ENCODE data around the gene SCNM1. TPM values are rescaled to one million over a fixed set of nuclear protein-coding genes. Genes with fewer than 3 reads are reported as not detected.

The SCNM1 gene
- total RNA-seq, 1 donor from 2014 or later: 32.7 TPM

GRCh38 chr1:151146072-151146411 is 19.9 kb upstream of the SCNM1 start:
- DNase-seq (ENCODE audit: low spot score): no peak

DNA sequence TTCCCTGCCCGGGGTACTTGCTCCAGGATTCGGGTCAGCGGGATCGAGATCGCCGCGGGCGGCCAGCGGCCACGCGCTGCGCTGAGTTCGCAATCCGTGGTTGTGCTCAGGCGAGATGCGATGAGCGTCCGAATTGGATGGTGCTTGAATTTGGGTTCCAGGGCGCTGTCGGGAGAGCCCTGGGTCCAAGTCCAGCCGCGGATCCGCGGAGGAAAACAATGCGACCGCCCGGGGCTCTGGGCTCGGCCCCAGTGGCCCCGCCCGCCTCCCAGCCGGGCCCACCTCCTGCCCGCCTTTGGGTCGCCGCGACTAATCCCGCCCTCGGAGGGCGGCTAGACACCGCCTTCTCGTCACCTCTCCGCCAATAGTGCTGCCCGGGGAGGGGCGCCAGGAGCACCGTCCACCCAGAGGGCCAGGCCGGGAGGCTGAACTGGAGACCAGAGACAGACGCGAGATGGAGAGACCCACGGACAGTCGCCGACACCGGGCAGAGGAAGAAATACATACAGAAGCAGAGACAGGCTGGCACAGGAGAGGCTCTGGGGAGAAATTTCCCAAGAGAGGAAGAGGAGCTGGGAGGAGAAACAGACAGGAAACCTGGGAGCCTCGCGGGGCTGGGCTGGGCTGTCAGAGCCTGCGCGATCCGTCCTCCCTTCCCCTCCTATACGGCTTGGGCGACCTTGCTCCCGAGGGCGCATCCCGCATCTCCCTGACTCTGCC is 19.4 kb upstream of the SCNM1 start, which contains the start of gene SEMA6C:
Gene SEMA6C (minus strand): TSS at position 220 of the 720 bp plus-strand sequence. CDS start 4,010 bp downstream, outside the sequence.
- peak; percentile 98 for DNase-seq (ENCODE audit: low spot score)

DNA sequence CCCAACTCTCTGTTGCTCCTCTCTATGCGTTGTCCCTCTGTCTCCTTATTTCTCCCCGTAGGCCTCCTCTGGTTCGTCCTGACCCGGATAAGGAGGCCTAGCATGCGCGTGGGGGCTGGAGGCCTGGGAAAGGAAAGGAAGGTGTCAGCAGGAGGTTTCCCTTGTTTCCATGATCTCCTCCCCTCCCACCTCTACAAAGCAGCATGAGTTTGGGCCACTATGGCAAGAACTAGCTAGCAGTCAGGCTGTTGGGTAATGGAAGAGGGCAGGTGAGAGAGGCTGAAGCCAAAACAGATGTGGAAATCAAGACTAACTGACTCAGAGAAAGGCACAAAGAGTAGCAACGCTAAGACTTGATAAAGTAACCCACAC is 18.8 kb upstream of the SCNM1 start:
- peak; percentile 65 for DNase-seq (ENCODE audit: low spot score)

DNA sequence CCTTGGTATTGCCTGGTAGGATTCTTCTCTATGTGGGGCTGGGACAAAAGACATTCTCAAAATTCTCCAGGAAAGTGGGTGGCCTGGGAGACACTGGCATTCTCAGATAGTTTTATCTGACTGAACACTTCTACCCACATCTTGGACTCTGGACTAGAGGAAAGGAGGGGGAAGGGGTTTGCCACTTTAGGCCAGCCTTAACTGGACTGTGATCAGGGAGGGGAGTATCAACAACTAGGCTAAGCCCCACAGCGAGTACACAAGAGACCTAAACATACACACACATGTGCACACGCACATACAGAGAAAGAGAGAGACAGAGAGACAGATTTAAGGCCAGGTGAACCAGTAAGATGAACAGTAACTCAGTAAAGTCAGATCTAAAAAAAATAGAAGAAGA is 18.3 kb upstream of the SCNM1 start:
- no peak for DNase-seq (ENCODE audit: low spot score)

- no peak for DNase-seq (ENCODE audit: low spot score)
Measured at GRCh38 chr1:151156515-151156819, 9.5 kb upstream of the SCNM1 start, which contains the start of gene TNFAIP8L2. TSS of gene TNFAIP8L2 (plus strand) at chr1:151156649. CDS start at chr1:151158698, 2,049 bp downstream.

DNA sequence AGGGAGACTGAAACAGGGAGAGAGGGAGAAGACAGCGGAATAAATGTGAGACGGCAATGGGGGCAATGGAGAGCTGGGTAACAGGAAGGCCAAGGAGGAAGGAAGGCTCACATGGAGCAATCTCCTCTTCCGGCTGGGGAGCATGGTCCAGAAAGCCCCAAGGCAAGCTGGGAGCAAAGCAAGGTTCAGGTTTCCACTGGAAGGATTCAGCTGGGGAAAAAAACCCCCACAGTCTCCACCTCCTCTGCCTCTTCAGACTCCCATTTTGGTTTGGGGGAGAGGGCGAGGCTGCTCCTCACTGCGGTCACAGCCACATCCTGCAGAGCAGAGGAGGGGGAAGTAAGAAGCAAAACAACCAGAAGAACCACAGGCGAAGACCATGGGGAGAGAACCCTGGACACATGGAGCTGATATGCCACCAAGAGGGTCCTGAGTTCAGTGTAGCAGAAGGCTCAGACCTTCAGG is 8.8 kb upstream of the SCNM1 start:
- DNase-seq (ENCODE audit: low spot score): no peak

- DNase-seq (ENCODE audit: low spot score): no peak
Measured at GRCh38 chr1:151158326-151158725, 7.6 kb upstream of the SCNM1 start.

GRCh38 chr1:151158751-151159251 is 7.1 kb upstream of the SCNM1 start:
- no peak for DNase-seq (ENCODE audit: low spot score)

DNA sequence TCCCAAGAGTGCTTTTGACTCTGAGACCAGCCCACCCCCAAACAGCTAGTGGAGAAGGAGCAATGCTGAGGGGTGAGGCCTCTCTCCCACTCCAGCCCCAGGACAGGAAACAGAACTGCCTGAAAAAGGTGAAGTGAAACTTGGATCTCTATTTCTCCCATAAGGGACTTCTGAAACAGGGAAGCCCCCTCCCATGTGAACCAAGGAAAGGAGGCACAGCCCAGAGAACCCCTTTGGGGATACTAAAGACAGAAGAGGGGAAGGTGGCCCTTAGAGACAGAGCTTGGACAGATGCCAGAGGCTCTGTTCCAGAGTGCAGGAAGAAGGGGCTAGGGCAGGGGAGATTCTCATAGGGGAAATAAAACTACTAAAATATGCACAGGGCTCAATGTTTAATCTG is 6.6 kb upstream of the SCNM1 start:
- DNase-seq (ENCODE audit: low spot score): no peak

- no peak for DNase-seq (ENCODE audit: low spot score)
Measured at GRCh38 chr1:151164732-151165280, 1.1 kb upstream of the SCNM1 start.

GRCh38 chr1:151165281-151165737 is 635 bp upstream of the SCNM1 start:
- no peak for DNase-seq (ENCODE audit: low spot score)

DNA sequence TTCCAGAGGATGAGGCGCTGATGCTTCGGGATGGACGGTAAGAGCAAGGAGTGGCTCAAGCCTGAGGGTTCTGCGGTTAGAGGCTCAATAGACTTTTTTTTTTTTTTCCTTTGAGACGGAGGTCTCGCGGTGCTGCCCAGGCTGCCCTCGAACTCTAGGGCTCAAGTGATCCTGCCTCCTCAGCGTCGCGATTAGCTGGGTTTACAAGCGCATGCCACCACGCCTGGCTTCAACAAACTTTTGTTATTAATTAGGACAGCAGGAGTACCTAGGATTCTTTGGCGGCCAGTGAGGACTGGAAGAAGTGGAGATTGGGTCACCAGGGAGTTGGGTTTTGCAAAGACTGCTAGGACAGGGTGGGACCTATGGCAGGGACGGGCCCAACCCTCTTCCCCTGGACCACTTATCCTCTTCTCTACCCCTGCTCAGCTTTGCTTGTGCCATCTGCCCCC is 587 bp downstream of the SCNM1 start:
- no peak for DNase-seq (ENCODE audit: low spot score)

GRCh38 chr1:151167116-151167515 is 1.2 kb downstream of the SCNM1 start:
- no peak for DNase-seq (ENCODE audit: low spot score)

GRCh38 chr1:151171190-151171589 is 5.2 kb downstream of the SCNM1 start:
- DNase-seq (ENCODE audit: low spot score): peak; percentile 11

GRCh38 chr1:151175041-151175741 is 9.2 kb downstream of the SCNM1 start:
- DNase-seq (ENCODE audit: low spot score): peak; percentile 2

- DNase-seq (ENCODE audit: low spot score): peak; percentile 35
Measured at GRCh38 chr1:151175863-151176262, 9.9 kb downstream of the SCNM1 start, which contains the start of gene TMOD4. TSS of gene TMOD4 (minus strand) at chr1:151175981. CDS start at chr1:151174875, 1,106 bp downstream.

DNA sequence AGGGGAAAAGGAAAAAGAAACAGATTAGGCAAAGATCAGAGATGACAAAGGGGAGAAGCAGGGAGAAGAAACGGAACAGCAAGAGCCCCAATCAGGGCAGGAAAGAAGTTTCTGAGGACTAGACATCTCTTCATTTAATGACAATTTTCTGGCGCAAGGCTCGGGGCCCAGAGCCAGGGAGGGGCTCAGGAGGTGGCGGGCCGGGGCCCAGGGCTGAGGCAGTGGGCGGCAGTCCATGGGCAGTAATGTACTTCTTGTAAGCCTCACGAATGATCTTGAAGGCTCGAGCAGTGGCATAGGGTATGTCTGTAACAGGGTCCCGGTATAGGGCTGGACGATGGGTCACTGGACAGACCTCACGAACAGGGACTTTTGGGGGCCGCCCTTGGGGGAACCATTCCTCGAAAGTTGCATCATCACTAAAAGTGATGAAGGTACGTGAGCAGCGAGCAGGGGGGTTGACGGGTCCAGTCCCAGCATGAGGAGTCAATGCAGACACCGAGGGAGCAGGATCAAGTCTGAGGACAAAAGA is 10.6 kb downstream of the SCNM1 start:
- peak; percentile 60 for DNase-seq (ENCODE audit: low spot score)

DNA sequence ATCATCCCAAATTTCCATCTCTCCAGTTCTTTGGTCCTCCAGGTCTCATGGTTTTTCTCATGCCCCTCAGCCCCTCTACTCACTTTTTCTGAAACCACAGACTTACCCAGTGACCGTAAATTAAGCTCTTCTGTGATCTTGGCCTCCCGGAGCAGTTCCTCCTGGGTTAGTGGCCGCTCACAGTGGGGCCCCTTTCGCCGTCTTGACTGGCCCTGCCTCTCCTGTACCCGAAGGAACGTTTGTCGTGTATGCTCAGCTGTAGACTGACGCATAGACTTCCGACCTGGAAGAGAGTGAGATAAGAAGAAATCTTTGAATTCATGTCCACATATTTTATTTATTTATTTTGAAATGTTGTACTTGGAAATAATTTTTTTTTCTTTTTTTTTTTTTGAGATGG is 18.3 kb downstream of the SCNM1 start:
- DNase-seq (ENCODE audit: low spot score): peak; percentile 49

GRCh38 chr1:151187205-151187604 is 21.3 kb downstream of the SCNM1 start:
- no peak for DNase-seq (ENCODE audit: low spot score)

GRCh38 chr1:151188667-151189066 is 22.7 kb downstream of the SCNM1 start:
- peak; percentile 39 for DNase-seq (ENCODE audit: low spot score)

GRCh38 chr1:151189637-151190445 is 23.9 kb downstream of the SCNM1 start, which contains the start of gene VPS72:
TSS of gene VPS72 (minus strand) at chr1:151190197. CDS start at chr1:151190121, 76 bp downstream.
- DNase-seq (ENCODE audit: low spot score): peak; percentile 93
